HG03159 (cell line): ENCODE data around the gene PCCA.

Experiments
- ATAC-seq: cut with Tn5 transposase; IDR thresholded peaks from one replicate; pipeline ENCODE4 v1.9.1; 2021; ENCODE audit warnings: mild to moderate bottlenecking, moderate library complexity; ENCODE audit not compliant: unreplicated experiment

The PCCA gene

DNA sequence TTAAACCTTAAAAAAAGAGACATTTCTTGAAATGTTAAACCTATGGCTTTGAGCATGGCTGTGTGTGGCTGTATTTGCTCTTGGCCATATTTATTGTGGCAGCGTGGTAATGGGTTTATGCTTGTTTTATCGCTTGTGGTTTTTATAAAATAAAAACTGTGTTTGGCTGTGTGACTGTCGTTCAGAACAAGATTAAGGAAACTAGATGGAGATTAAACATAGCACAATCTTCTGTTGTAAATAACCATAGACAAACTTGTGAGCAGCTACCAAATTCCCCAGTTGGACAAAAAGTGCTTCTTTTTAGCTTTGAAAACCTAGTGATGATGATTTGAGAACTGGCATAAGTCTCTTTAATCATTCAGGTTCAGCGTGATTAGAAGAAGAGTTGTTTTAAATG is 308.7 kb downstream of the PCCA start:
- ATAC-seq: no peak

DNA sequence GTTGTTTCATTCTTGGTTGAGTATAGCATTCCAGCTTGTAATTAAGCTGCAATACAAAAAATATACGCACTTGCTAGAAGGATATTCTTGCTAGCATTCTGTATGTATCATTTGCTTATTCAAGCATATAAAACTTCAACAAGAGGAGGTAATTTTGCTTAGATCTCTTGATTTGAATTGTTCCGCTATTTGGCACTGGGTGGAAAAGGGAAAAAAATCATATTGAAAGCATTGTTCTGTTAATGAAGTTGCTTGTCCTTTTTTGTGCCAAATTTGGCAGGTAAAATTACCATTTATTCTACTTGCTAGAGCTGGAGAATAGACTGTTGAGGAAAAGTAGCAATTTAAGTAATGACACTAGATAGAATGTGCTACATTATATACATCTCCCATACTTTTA is 309.5 kb downstream of the PCCA start:
- ATAC-seq: no peak

DNA sequence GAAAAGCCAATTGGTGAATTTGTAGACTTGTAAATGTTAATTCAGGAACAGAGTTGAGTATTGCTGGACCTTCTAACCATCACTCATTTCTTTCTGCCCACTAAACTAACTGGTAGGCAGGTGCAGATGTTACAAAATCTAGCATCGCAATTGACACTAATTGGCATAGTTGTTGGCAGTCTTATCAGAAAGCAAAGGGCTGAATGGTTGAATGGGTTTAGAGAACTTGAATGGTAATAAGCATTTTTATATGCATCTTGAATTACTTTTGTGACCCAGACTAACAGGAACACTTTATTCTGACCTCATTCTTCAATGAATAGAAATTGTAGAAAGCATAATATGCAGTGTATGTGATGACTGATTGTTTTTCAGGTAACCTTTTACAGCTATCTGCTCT is 310.6 kb downstream of the PCCA start:
- ATAC-seq: no peak

DNA sequence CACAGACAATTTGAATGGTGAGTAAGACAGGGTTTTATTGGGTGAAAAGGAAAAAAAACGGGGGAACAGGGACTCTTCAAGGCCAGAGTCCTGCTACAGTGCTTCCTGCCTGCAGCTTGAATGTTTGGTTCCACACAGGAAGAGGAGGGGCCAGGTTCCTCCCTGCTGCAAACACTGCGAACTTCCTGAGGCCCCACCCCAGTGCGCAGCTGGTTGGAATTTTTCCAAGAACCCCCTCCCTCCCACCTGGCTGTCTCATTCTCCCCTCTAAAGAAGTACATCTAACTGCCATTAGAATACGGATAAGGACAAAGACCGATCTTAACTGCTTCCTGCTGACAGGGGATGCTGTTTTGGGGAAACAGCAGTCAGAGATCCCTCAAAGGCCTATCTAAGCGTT is 314.8 kb downstream of the PCCA start:
- no peak for ATAC-seq

DNA sequence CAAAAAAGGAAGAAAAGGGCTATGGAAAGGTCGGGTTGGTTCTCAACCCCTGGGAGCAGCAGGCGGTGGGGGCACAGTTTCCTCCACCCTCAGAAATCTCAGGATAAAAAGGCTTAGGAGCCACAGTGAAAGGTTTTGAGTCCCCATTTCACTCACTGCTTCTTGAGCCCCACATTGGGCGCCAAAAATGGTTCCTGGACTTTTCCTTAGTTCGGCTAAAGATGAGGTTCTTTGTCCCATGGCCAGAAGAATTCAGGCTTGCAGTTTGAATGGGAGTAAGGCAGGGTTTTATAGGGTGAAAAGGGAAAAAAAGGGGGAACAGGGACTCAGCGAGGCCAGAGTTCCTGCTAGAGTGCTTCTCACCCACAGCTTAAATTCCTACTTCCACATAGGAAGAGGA is 320.2 kb downstream of the PCCA start:
- ATAC-seq: no peak

DNA sequence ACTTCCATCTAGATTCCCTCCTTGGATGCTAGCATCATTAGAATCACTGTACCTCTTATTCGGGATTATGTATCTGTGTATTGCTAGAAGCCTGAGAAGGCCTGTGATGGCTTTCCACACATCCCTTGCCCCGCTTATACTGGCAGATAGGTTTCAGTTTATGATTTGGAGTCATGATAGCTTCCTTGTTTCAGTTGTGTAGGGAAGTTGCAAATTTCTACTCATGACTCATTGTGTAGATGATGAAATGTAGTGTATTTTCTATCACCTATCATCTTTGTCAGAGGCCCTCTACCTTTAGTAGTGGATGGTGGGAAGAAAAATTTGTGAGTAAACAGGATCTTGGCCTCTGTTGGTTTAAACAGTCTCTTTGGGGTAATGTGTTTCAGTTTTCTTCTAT is 334.5 kb downstream of the PCCA start:
- ATAC-seq: no peak

DNA sequence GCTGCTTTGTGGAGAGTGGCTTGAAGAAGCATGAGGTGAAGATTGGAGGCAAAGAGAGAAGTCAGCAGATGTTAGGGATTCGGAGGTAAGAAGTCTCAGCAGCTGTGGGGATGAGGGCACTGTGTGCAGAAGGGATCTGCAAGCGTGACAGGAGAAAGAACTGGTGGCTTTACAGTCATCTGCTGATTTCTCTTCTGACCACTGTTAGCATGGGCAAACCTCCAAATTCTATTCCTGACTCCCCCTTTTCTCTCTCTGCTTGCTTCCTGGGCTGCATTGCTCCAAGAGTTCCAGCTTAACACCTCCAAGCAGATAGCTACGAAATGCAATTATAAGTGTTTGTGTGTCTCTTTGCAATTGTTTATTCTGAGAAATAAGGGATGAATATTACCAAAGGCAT is 340.1 kb downstream of the PCCA start:
- ATAC-seq: no peak

DNA sequence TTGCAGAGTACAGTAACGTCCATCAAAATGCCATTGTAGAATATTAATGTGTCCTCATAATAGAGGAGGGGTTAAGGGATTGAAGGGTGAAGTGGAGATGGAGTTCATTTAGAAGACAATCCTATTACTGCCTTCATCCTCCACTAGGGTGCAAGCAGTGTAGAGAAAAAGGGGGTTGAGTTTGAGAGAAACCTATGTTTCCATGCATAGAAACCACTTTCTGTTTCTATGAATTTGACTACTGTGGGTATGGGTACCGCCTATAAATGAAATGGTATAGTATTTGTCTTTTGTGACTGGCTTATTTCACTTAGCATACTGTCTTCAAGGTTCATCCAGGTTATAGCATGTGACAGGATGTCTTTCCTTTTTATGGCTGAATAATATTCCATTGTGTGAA is 343.7 kb downstream of the PCCA start:
- no peak for ATAC-seq

DNA sequence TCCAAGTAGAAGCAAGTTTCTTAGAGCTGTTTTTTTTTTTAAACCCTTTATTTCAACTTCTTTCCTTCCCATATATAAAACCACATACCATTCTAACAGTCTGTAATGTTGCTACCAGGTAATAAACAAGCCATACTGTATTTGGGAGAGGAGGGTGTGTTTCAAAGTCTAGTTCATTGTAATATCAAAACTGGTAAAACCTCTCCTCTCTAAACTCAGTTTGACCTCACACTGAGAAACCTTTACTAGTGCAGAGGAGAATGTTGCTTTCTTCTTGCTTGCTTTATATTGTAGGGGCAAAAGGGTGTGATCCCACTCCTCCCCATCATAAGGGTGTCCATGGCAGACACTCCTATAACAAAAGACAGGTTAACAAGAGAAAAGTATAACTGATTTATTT is 344.6 kb downstream of the PCCA start:
- ATAC-seq: no peak

DNA sequence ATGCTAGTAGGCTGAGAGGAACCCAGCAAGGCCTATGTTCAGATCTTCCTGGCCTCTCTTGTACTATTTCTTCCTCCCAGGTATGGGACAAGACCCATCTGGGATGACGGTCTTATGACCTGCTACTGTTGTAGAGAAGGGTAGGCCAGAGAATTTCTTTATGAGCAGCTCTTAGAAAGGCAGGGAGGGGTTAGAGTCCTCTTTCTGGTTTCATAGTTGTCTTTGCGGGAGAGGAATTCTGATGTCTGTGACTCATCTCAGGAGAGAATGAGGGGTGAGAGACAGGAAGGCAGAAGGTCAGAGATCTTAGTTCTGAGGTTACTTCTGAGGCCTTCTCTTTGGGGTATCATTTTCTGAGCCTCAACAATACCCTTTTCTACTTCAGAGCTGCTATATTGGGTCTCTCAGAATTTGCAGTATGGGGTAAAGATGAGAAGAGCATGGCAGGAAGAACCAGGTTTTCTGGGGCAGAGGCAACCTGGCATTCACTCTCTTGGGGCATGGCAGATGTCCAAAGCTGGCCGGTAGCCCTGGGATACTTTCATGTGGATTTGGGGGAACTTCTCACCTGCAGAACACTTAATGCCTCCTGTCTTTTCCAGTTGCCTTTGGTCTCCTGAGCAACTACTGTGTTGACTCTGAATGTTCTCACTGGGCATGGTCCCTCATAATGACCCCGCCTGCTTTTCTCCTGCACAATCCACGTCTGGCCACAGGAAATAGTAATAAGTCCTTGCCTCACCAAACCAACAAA is 345.3 kb downstream of the PCCA start:
- ATAC-seq: peak; percentile 76

DNA sequence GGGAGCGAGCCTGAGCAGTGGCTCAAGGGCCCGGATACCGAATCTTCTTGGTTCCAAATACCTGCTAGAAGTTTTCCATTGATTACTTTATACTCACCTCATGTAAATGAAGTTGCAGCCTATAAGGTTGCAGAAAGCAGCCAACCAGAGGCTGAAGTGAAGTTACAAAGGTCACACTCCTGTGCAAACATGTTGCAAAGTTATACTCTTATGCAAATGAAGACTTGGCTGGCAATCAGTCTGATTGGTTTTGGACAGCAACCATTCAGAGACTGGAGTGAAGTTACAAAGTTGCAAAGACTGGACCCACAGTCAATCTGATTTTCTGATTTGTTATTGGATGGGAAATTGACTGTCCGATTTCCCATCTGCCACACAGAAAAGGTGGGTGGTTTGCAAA is 347.2 kb downstream of the PCCA start:
- no peak for ATAC-seq

DNA sequence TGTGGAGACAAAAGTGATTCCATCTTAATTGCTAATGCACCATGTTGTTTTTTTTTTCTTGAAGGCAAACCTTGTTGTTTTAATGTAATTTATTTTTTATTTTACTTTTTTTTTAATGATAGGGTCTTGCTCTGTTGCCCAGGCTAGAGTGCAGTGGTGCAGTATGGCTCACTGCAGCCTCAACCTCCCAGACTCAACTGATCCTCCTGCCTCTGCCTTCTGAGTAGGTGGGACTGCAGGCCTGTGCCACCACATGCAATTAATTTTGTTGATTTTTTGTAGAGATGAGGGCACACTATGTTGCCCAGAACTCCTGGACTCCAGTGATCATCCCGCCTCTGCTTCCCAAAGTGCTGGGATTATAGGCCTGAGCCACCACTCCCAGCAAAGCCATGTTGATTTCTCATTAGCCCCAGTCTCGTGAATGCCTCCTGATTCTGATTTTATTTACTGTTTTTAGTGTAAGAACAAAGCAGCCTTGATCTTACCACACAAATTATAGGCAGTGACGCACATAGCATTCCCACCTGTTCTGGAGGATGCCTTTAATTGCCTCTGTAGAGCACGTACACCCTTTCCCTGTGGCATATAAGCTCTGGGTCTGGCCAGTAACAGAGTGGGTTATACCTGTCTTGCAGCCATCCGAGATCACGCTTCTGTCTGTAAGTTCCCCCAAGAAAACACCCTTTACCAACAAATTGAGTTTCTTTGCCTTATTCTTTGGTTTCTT is 349.3 kb downstream of the PCCA start:
- no peak for ATAC-seq

DNA sequence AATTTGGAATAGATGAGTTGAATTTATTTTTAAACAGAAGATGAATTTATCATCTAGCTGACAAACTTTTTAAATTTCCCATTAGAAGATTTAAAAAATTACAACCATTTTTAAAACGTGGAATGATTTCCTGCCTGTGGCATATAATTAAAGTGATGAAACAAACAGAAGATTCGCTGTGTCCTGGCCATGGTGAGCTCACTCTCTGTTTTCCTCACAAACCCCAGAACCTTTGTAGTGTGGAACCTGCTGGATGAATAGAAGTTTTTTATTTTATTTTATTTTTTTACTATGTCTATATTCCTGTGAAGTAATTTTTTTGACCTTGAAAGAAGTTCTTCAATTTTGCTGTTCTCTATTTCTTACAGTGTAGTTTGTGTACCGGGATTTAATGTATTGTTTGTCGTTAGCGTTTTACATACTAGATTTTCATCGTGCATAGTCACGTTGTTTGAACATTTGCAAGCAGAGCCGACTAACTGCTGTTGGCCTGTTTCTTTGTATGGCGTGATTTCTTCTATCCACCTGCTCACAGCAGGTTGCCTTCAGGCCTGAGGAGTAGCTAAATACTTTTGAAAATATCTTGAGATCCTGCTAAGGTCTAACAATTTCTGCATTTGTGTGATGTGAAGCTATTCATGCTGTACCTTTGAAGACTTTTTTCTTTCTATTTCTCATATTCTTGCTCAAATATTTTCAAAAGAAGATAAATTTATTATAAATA is 350.5 kb downstream of the PCCA start:
- ATAC-seq: no peak

DNA sequence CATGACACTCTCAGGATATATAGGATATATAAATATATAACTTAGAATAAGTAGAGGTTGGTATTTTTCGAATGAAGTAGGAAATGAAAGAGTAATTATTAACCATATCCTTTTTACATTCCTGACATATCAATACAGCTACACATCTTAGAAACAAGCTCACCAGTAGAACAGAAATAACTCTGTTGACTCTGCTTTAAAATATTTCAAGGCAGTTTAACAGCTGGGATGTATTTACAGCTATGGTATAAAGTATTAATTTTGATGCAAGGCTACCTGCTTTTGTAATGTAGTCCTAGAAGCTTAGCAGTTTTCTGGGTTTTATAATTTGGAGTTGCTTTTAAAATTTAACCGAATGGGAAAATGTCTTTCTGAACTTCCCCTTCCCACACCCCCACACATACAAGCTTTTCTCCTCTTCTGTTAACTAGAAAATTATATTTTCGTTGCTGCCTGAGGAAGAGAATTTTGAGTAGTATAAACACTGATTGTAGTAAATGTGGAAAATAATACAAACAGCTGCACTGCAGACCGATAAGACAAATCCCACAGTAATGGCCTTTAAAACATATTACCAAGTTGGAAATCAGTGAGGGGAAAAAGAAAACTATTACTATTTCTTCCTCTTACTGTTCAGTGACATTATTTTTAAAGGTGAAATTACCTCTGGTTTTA is 352.0 kb downstream of the PCCA start:
- no peak for ATAC-seq

DNA sequence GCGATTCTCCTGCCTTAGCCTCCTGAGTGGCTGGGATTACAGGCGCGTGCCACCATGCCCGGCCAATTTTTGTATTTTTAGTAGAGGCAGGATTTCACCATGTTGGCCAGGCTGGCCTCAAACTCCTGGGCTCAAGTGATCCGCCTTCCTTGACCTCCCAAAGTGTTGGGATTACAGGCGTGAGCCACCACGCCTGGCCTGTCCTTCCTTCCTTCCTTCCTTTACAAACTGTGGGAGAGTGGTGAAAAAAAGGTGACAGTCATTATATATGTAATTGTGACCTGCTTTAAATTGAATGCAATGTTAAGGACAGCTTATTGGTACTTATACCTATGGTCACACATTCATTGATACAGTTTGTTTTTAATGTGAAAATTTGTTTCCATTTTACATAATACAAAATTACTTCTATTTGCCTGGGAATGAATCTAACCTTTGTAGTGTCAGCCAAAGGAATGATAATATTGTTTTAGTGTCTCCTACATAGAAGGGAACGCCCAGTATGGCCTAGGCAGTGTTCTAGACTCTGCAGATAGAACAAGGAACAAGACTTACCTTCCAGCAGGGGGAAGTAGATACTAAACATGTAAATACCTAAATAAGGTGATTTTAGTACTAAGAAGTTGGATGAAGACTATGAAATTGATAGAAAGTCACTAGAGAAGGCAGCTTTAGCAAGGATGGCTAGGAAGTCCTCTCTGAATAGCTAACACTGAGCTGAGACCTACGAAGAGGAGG is 353.4 kb downstream of the PCCA start:
- ATAC-seq: no peak

DNA sequence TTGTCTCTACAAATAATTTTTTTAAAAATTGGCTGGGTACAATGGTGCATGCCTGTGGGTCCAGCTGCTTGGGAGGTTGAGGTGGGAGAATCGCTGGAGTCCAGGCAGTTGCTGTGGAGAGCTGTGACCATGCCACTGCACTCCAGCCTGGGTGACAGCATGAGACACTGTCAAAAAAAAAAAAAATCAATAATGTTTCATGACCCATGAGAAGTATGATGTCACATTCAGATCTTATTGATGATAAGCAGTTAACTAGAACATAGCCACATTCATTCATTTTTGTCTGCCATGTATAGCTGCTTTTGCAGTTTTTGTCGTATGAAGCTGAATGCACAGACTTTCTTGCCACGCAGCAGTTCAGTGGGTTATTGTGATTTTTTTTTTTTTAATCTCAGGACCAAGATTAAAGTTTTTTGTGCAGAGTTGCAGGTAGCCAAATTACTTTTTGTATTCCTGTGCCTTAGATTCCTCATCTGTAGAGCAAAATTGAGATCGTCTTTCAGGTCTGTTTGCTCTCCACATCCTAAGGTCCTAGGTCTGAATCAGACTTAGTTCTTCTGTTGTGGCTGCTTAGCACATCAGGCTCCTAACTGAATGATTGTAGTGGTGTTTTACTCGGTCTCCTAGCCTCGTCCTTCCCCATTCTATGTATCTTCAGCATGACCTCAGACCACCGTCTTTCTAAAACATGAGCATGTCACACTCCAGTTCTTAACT is 354.5 kb downstream of the PCCA start:
- ATAC-seq: no peak

DNA sequence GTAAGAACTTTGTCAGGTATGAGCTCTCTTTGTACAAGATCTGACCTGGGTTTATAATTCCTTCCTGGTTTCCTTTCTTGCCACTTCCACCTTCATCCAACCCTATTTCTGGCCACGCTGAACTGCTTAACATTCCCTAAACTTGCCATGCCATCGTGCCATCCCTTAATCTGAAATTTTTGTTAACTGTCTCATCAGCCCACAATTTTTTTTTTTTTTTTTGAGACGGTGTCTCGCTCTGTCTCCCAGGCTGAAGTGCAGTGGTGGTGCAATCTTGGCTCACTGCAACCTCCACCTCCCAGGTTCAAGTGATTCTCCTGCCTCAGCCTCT is 355.1 kb downstream of the PCCA start:
- no peak for ATAC-seq

DNA sequence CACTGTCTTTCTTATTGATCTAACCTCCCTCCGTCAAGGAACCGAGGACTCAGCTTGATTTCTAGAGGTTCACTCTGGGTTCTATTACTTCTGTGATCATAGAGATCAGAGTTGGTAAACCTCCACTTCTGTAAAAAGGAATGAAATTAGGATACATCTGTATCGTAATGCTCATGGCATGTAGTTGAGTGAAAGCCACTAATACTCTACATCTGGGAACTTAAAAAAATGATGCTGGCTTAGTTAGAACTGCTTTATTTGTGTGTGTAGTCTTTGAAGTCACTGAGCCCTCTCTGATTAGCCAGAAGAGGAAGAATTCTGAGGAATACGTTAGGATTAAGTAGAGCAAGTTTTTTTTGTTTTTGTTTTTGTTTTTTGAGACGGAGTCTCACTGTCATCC is 358.9 kb downstream of the PCCA start:
- no peak for ATAC-seq

DNA sequence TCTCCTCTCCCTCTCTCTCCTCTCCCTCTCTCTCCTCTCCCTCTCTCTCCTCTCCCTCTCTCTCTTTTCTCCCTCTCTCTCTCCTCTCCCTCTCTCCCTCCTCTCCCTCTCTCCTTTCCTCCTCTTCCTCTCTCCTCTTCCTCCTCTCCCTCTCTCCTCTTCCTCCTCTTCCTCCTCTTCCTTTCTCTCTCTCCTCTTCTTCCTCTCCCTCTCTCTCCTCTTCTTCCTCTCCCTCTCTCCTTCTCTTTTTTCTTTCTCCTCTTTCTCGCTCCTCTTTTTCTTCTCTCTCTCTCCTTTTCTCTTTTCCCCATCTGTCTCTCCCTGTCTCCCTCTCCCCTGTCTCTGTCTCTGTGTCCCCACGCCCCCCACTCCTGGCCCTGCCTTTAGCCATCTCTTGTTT is 363.0 kb downstream of the PCCA start:
- ATAC-seq: no peak

DNA sequence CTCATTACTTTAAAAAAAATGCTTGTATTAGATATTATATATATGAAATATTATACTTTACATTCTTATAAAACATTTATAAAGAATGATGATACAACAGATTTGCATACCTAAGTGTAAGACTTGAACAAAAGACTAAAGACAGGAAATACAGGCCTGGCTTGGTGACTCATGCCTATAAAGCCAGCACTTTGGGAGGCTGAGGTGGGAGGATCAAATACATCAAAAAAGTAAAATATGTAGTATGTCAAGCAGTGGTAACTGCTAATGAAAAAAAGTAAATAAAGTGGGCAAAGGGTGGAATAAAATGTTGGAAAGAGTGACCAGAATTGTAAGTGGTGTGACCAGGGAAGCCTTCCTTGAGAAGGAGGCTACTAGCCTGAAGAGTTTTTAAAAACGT is 366.0 kb downstream of the PCCA start:
- ATAC-seq: no peak
